ENCODE measurements around the gene RAB9B. TPM values are rescaled to one million over a fixed set of nuclear protein-coding genes. Genes with fewer than 3 reads are reported as not detected.

The RAB9B gene
- total and polyA plus RNA-seq, 2 donors (not counting 1 experiment from before 2014, with no cell fraction given): 0.43 to 0.44 TPM

DNA sequence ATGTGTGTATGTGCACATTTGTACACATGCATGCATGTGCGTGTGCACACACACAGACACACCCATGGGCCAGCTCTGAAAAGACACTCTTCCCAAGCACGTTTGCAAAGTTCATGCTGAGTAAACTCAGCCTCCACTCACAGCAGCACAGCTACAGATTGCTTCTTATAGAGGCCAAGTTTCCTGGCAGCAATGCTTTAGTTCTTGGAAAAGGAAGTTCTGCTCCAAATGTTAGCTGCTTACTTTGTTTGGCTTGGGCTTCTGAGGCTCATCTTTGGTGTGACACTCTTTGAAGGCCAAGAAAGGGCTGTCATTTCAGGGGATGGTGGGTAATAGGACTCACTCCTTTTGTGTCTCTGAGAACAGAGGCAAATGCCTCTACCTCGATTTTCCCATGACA, 48.9 kb downstream of the RAB9B start:
- DNase-seq: no peak
- H3K4me1 ChIP-seq (ENCODE audit: control insufficient read depth in 2 of 2, insufficient read depth in 2 of 2, low read length in 2 of 2): peaks cover 7 to 9% of the 10 kb centered on the region in 2 donors
- no peaks in the 10 kb centered on the region for H3K27me3 ChIP-seq (replicated peaks in 1 of 4; ENCODE audit: control extremely low read depth in 1 of 4, control insufficient read depth in 3 of 4, insufficient read depth in 4 of 4, low read length in 3 of 4)
- WGBS (ENCODE audit: insufficient coverage): no CpG with 5 or more reads among the region's 3 CpGs
- Mint-ChIP-seq H3K27me3 (peaks cover 5% of the 10 kb centered on the region), H3K27ac (no peak overlapping the region), H3K4me1 (peaks cover 7% of the 10 kb centered on the region), H3K4me3 (no peak overlapping the region), H3K9me3 (ENCODE audit: insufficient read depth) (no peaks in the 10 kb centered on the region)
- no peak overlapping the region for H3K4me2 ChIP-seq (replicated peaks; ENCODE audit: low read depth, low read length, poor library complexity, severe bottlenecking)
- no peak for ATAC-seq (ENCODE audit: low read depth)
- H3K27ac ChIP-seq (ENCODE audit: low read length in 2 of 2): no peak overlapping the region
- no peak for TF ChIP-seq EZH2 (IDR thresholded peaks at IDR 0.05; ENCODE audit: borderline replicate concordance, insufficient read depth, low read depth, low read length, poor library complexity, severe bottlenecking)
- TF ChIP-seq, protein P1, sequence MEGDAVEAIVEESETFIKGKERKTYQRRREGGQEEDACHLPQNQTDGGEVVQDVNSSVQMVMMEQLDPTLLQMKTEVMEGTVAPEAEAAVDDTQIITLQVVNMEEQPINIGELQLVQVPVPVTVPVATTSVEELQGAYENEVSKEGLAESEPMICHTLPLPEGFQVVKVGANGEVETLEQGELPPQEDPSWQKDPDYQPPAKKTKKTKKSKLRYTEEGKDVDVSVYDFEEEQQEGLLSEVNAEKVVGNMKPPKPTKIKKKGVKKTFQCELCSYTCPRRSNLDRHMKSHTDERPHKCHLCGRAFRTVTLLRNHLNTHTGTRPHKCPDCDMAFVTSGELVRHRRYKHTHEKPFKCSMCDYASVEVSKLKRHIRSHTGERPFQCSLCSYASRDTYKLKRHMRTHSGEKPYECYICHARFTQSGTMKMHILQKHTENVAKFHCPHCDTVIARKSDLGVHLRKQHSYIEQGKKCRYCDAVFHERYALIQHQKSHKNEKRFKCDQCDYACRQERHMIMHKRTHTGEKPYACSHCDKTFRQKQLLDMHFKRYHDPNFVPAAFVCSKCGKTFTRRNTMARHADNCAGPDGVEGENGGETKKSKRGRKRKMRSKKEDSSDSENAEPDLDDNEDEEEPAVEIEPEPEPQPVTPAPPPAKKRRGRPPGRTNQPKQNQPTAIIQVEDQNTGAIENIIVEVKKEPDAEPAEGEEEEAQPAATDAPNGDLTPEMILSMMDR (IDR thresholded peaks at IDR 0.05): no peak
- no peak overlapping the region for H2AFZ ChIP-seq (ENCODE audit: insufficient read depth, low read depth, low read length, poor library complexity, severe bottlenecking)
- H3K36me3 ChIP-seq (replicated peaks in 1 of 2; ENCODE audit: control extremely low read depth in 1 of 2, control insufficient read depth in 1 of 2, extremely low read depth in 1 of 2, insufficient read depth in 2 of 2, low read length in 1 of 2): no peaks in the 10 kb centered on the region
- intact Hi-C loops (cut with micrococcal nuclease): no loop called here
- H3K9me3 ChIP-seq (ENCODE audit: control extremely low read depth in 1 of 3, control insufficient read depth in 2 of 3, insufficient read depth in 1 of 3, low read length in 2 of 3): no peaks in the 10 kb centered on the region
- H3K79me2 ChIP-seq (ENCODE audit: control insufficient read depth, insufficient read depth, low read length): no peaks in the 10 kb centered on the region
- no peak overlapping the region for H3K4me3 ChIP-seq (ENCODE audit: control extremely low read depth in 1 of 5, extremely low read depth in 1 of 5, insufficient read depth in 1 of 5, low read depth in 2 of 5, low read length in 4 of 5)
- H3K9ac ChIP-seq (ENCODE audit: low read length): no peak overlapping the region
- CTCF ChIA-PET: no interaction called here
- POLR2A ChIA-PET: no interaction called here
- H4K20me1 ChIP-seq (ENCODE audit: control insufficient read depth, insufficient read depth, low read length, poor library complexity, severe bottlenecking): no peaks in the 10 kb centered on the region

DNA sequence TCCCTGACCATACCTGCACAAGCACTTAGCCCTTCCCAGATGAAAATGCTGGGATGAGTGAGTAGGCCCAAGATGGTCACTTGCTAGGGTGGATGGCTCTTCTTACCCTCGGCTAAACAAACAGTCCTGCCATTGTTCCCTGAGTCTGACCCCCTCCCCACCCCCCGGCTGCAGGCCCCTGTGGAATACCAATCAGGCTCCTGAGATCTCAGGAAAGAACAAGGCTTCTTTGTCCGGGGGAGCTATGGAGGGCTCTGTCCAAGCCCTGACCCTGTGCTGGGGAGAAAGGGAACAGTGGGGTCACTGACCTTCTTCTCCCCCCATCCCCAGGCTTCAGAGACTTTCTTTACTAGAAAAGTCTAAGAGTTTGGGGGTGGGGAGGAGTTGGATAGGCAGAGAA, 49.4 kb downstream of the RAB9B start:
- no CpG with 5 or more reads among the region's 3 CpGs for WGBS (ENCODE audit: insufficient coverage)
- Histone ChIP-seq H2AFZ (ENCODE audit: insufficient read depth, low read depth, low read length, poor library complexity, severe bottlenecking) (no peak overlapping the region), H3K4me3 (ENCODE audit: control extremely low read depth in 1 of 5, extremely low read depth in 1 of 5, insufficient read depth in 1 of 5, low read depth in 2 of 5, low read length in 4 of 5) (no peak overlapping the region), H3K79me2 (ENCODE audit: control insufficient read depth, insufficient read depth, low read length) (no peaks in the 10 kb centered on the region), H3K27ac (ENCODE audit: low read length in 2 of 2) (no peak overlapping the region), H4K20me1 (ENCODE audit: control insufficient read depth, insufficient read depth, low read length, poor library complexity, severe bottlenecking) (no peaks in the 10 kb centered on the region), H3K4me2 (replicated peaks; ENCODE audit: low read depth, low read length, poor library complexity, severe bottlenecking) (no peak overlapping the region), H3K9ac (ENCODE audit: low read length) (no peak overlapping the region), H3K4me1 (ENCODE audit: control insufficient read depth in 2 of 2, insufficient read depth in 2 of 2, low read length in 2 of 2) (peaks cover 1 to 3% of the 10 kb centered on the region in 2 donors), H3K27me3 (replicated peaks in 1 of 4; ENCODE audit: control extremely low read depth in 1 of 4, control insufficient read depth in 3 of 4, insufficient read depth in 4 of 4, low read length in 3 of 4) (no peaks in the 10 kb centered on the region), H3K9me3 (ENCODE audit: control extremely low read depth in 1 of 3, control insufficient read depth in 2 of 3, insufficient read depth in 1 of 3, low read length in 2 of 3) (no peaks in the 10 kb centered on the region), H3K36me3 (replicated peaks in 1 of 2; ENCODE audit: control extremely low read depth in 1 of 2, control insufficient read depth in 1 of 2, extremely low read depth in 1 of 2, insufficient read depth in 2 of 2, low read length in 1 of 2) (no peaks in the 10 kb centered on the region)
- H3K4me3 Mint-ChIP-seq: no peak overlapping the region
- POLR2A ChIA-PET: no interaction called here
- DNase-seq (no peak), ATAC-seq (ENCODE audit: low read depth) (no peak)
- peaks cover 5% of the 10 kb centered on the region for H3K27me3 Mint-ChIP-seq
- no peak for TF ChIP-seq EZH2 (IDR thresholded peaks at IDR 0.05; ENCODE audit: borderline replicate concordance, insufficient read depth, low read depth, low read length, poor library complexity, severe bottlenecking)
- TF ChIP-seq, protein P1 (IDR thresholded peaks at IDR 0.05): no peak
- CTCF ChIA-PET: no interaction called here
- H3K9me3 Mint-ChIP-seq (ENCODE audit: insufficient read depth): no peaks in the 10 kb centered on the region
- intact Hi-C loops (cut with micrococcal nuclease): no loop called here
- no peak overlapping the region for H3K27ac Mint-ChIP-seq
- peaks cover 2% of the 10 kb centered on the region for H3K4me1 Mint-ChIP-seq

All from B cell (primary cell).